HG03108 (cell line): ENCODE results near the gene ADSS2.

Experiments used
- ATAC-seq: cut with Tn5 transposase; IDR thresholded peaks from one replicate; pipeline ENCODE4 v1.9.1; 2021; ENCODE audit warnings: moderate library complexity; ENCODE audit not compliant: unreplicated experiment

Gene ADSS2

GRCh38 chr1:244447024-244447423 is 4.7 kb downstream of the ADSS2 start:
- no peak for ATAC-seq

- ATAC-seq: no peak
Measured at GRCh38 chr1:244445320-244446181, 6.2 kb downstream of the ADSS2 start.

GRCh38 chr1:244444854-244445253 is 6.9 kb downstream of the ADSS2 start:
- ATAC-seq: no peak

GRCh38 chr1:244442850-244443249 is 8.9 kb downstream of the ADSS2 start:
- ATAC-seq: no peak

GRCh38 chr1:244439391-244440032 is 12.2 kb downstream of the ADSS2 start:
- ATAC-seq: no peak

- no peak for ATAC-seq
Measured at GRCh38 chr1:244437086-244437468, 14.6 kb downstream of the ADSS2 start.

GRCh38 chr1:244436336-244437085 is 15.2 kb downstream of the ADSS2 start:
- ATAC-seq: no peak

GRCh38 chr1:244435562-244436205 is 16.0 kb downstream of the ADSS2 start:
- no peak for ATAC-seq

GRCh38 chr1:244431166-244431565 is 20.5 kb downstream of the ADSS2 start:
- ATAC-seq: no peak

- ATAC-seq: no peak
Measured at GRCh38 chr1:244429818-244430217, 21.9 kb downstream of the ADSS2 start.

- no peak for ATAC-seq
Measured at GRCh38 chr1:244427647-244428046, 24.1 kb downstream of the ADSS2 start.

- ATAC-seq: no peak
Measured at GRCh38 chr1:244424649-244425334, 26.9 kb downstream of the ADSS2 start.

- ATAC-seq: no peak
Measured at GRCh38 chr1:244422174-244422573, 29.5 kb downstream of the ADSS2 start.

- ATAC-seq: no peak
Measured at GRCh38 chr1:244419024-244419423, 32.7 kb downstream of the ADSS2 start.

- ATAC-seq: no peak
Measured at GRCh38 chr1:244414543-244414942, 37.2 kb downstream of the ADSS2 start.

GRCh38 chr1:244413736-244414135 is 38.0 kb downstream of the ADSS2 start:
- ATAC-seq: no peak

GRCh38 chr1:244412176-244412575 is 39.5 kb downstream of the ADSS2 start:
- no peak for ATAC-seq

GRCh38 chr1:244409701-244410100 is 42.0 kb downstream of the ADSS2 start:
- ATAC-seq: peak; percentile 93

- ATAC-seq: peak; percentile 67
Measured at GRCh38 chr1:244406337-244406736, 45.4 kb downstream of the ADSS2 start.

- ATAC-seq: no peak
Measured at GRCh38 chr1:244405856-244406255, 45.9 kb downstream of the ADSS2 start.

- no peak for ATAC-seq
Measured at GRCh38 chr1:244403431-244403830, 48.3 kb downstream of the ADSS2 start.
